HepG2 (cell line): ENCODE measurements around the gene AP5Z1. TPM values are rescaled to one million over a fixed set of nuclear protein-coding genes. Genes with fewer than 3 reads are reported as not detected.

ENCODE experiments used
- ATAC-seq: fragments of 200-7000 bp; cut with Tn5 transposase; 3 replicates; pipeline ENCODE4 v1.9.1; 2020; ENCODE audit warnings: mild to moderate bottlenecking, moderate library complexity
- BruUV-seq: library from RNA; stranded (reverse); fragments of 400-500 nt; replicated peaks from 2 replicates; lab custom pipeline; 2021; lab: Mats Ljungman, UMichigan
- CTCF ChIA-PET: fragments of 300-600 bp; formaldehyde crosslinking; extraction: SDS; loops from one replicate; lab custom pipeline; 2021; ENCODE audit warnings: low total read pairs, inconsistent platforms, low intra/inter-chr PET ratio; lab: Yijun Ruan, JAX
- POLR2A ChIA-PET: fragments of 350-600 bp; sonication (Branson Sonifier 250); formaldehyde crosslinking; loops from one replicate; lab custom pipeline; 2020; ENCODE audit warnings: antibody characterized with exemption, inconsistent platforms; lab: Yijun Ruan, JAX
- DNase-seq: peaks from one replicate; pipeline ENCODE4 v3.0.0-alpha.2; 2015; ENCODE audit warnings: low spot score
- FAIRE-seq: peaks from 3 replicates; lab custom pipeline; 2011; peaks lifted over from hg19 to GRCh38; lab: Jason Lieb, UNC
- H2AFZ ChIP-seq: one replicate; pipeline ENCODE4 v1.6.1; 2011; ENCODE audit warnings: low read length, inconsistent platforms
- H3K27ac ChIP-seq: fragments of 300-600 bp; 3 replicates; pipeline ENCODE4 v1.8.0; 2011; ENCODE audit warnings: mixed run types, mild to moderate bottlenecking, mixed read lengths, low read length, inconsistent platforms; ENCODE audit not compliant: insufficient read depth; ENCODE audit errors: extremely low read length
- H3K27me3 ChIP-seq, 2 experiments: fragments of 200-600 bp in 1 of 2; 2 replicates in 1 of 2; 3 replicates in 1 of 2; pipeline versions ENCODE4 v1.6.0 to v1.8.0; 2011; ENCODE audit warnings: low read length in 2 of 2, mild to moderate bottlenecking in 2 of 2, moderate library complexity in 2 of 2, inconsistent platforms in 1 of 2; ENCODE audit not compliant: insufficient read depth in 2 of 2, control insufficient read depth in 1 of 2
- H3K36me3 ChIP-seq, 2 experiments: fragments of 200-600 bp in 1 of 2; replicated peaks in 1 of 2; 2 replicates in 1 of 2; 3 replicates in 1 of 2; pipeline versions ENCODE4 v1.5.1 to v1.8.0; 2011; ENCODE audit warnings: low read length in 2 of 2, inconsistent platforms in 1 of 2; ENCODE audit not compliant: insufficient read depth in 2 of 2, control insufficient read depth in 1 of 2
- H3K4me1 ChIP-seq: 2 replicates; pipeline ENCODE4 v1.5.1; 2012; ENCODE audit warnings: low read length, inconsistent platforms; ENCODE audit not compliant: insufficient read depth
- H3K4me2 ChIP-seq: 2 replicates; pipeline ENCODE4 v1.6.0; 2011; ENCODE audit warnings: low read depth, low read length, inconsistent platforms
- H3K4me3 ChIP-seq, 3 experiments: fragments of 200-600 bp in 1 of 3; sonication (generic), shearing (Covaris generic) in 1 of 3; replicated peaks in 1 of 3; 2 replicates each; pipeline ENCODE4 v1.5.1; 2011 to 2016; ENCODE audit warnings: low read length in 3 of 3, inconsistent platforms in 2 of 3, low read depth in 2 of 3, mild to moderate bottlenecking in 2 of 3, control low read depth in 1 of 3, mixed read lengths in 1 of 3; ENCODE audit not compliant: insufficient read depth in 1 of 3
- H3K79me2 ChIP-seq: one replicate; pipeline ENCODE4 v1.6.1; 2011; ENCODE audit warnings: low read length, inconsistent platforms; ENCODE audit not compliant: insufficient read depth
- H3K9ac ChIP-seq: 2 replicates; pipeline ENCODE4 v1.6.0; 2011; ENCODE audit warnings: mild to moderate bottlenecking, low read depth, low read length, inconsistent platforms; ENCODE audit not compliant: insufficient read depth
- H3K9me3 ChIP-seq: 2 replicates; pipeline ENCODE4 v1.5.1; 2012; ENCODE audit warnings: mild to moderate bottlenecking, low read length
- H4K20me1 ChIP-seq: 2 replicates; pipeline ENCODE4 v1.6.0; 2011; ENCODE audit warnings: inconsistent platforms, mild to moderate bottlenecking, low read length, moderate library complexity; ENCODE audit not compliant: insufficient read depth
- AGO2 ChIP-seq: fragments of 200-400 bp; formaldehyde crosslinking; optimal IDR thresholded peaks from 2 replicates; pipeline ENCODE3; 2017; ENCODE audit warnings: mild to moderate bottlenecking, low read depth, low read length, moderate library complexity
- RBM22 ChIP-seq: fragments of 200-400 bp; formaldehyde crosslinking; optimal IDR thresholded peaks from 2 replicates; pipeline ENCODE3; 2017; ENCODE audit warnings: mild to moderate bottlenecking, low read length, moderate library complexity
- TCF12 ChIP-seq, 2 experiments: fragments of 450-650 bp in 1 of 2; sonication (generic) in 1 of 2; formaldehyde crosslinking in 1 of 2; IDR thresholded peaks; 2 replicates each; pipeline versions ENCODE4 v1.6.1 to v1.8.0; 2017 to 2022; ENCODE audit warnings: antibody characterized with exemption in 1 of 2, mild to moderate bottlenecking in 1 of 2, missing genetic modification reagents in 1 of 2, moderate library complexity in 1 of 2
- ZNF512B ChIP-seq: sonication (generic); formaldehyde crosslinking; IDR thresholded peaks from 2 replicates; pipeline ENCODE4 v1.5.1; 2020; ENCODE audit warnings: missing genetic modification reagents, mild to moderate bottlenecking, borderline replicate concordance
- WGBS: methylation state at CpG from one replicate; pipeline ENCODE4 v1.1.6; 2017; ENCODE audit warnings: low lambda C conversion rate; 5-methylcytosine and 5-hydroxymethylcytosine counted together
- in situ Hi-C: cut with HindIII; loops from 2 replicates; pipeline ENCODE4 v1.10.0; 2017; ENCODE audit warnings: low pct_unique_long_range_greater_than_20kb; ENCODE audit not compliant: extremely low pct_ligation_motif_present
- intact Hi-C: fragments of 100-400 bp; cut with micrococcal nuclease; formaldehyde crosslinking; loops from one replicate; pipeline ENCODE4 v1.10.0; 2022; ENCODE audit not compliant: unreplicated experiment
- polyA plus RNA-seq, 8 experiments: library from polyadenylated mRNA; depleted of rRNA in 3 of 8; stranded (reverse) in 7 of 8; unstranded in 1 of 8; fragments of >200 nt; fragmentation: Illumina TruSeq in 4 of 8; extraction: Trizol in 4 of 8; gene quantifications; 2 replicates each; pipeline versions ENCODE4 v1.2.1 to v1.2.3, GENCODE V29; 2011 to 2016; ENCODE audit warnings: low read depth in 4 of 8, missing spikeins in 1 of 8, mixed read lengths in 1 of 8; ENCODE audit not compliant: insufficient read depth in 1 of 8
- total RNA-seq, 5 experiments: library from RNA; depleted of rRNA; stranded (reverse); fragments of >200 nt; fragmentation: Illumina TruSeq; extraction: Trizol; gene quantifications; 2 replicates each; pipeline ENCODE4 v1.2.3, GENCODE V29; 2016; ENCODE audit warnings: low read depth in 1 of 5

The AP5Z1 gene
- total and polyA plus RNA-seq, 2 of the 13 experiments (the other 11 are each of a cell fraction or from before 2014, with no cell fraction given): 9.3 to 15.1 TPM

GRCh38 chr7:4762121-4763055 lies 13.0 kb upstream of the AP5Z1 start:
- H3K79me2 ChIP-seq: no peaks in the 10 kb centered on the region
- peaks cover 13 to 59% of the 10 kb centered on the region in 2 experiments for H3K36me3 ChIP-seq
- H3K9me3 ChIP-seq: no peaks in the 10 kb centered on the region
- H2AFZ ChIP-seq: no peak overlapping the region
- H3K4me1 ChIP-seq: no peaks in the 10 kb centered on the region
- no peaks in the 10 kb centered on the region for H4K20me1 ChIP-seq
- no peak overlapping the region for H3K27ac ChIP-seq
- no peak overlapping the region for H3K4me2 ChIP-seq
- H3K27me3 ChIP-seq: no peaks in the 10 kb centered on the region
- DNase-seq (no peak), FAIRE-seq (no peak), ATAC-seq (no peak)
- CTCF ChIA-PET: no interaction called here
- in situ Hi-C loops (loop anchor here (25.0 kb wide), 1 partner anchor 150 kb away; no protein-coding TSS in a partner anchor), intact Hi-C loops (no loop called here)
- no peak overlapping the region for H3K9ac ChIP-seq
- WGBS: 95% methylated on average over 42 of the region's 54 CpGs
- no peak overlapping the region for H3K4me3 ChIP-seq
- BruUV-seq: no TSS peak
- TF ChIP-seq ZNF512B (no peak), TCF12 (IDR thresholded peaks at IDR 0.05) (no peak), TCF12 (CRISPR knock-in tag; IDR thresholded peaks at IDR 0.05) (no peak), AGO2 (peak; percentile 80), RBM22 (peak; percentile 57)
- POLR2A ChIA-PET: no interaction called here
